ENCODE data around the gene CLEC16A. TPM values are rescaled to one million over a fixed set of nuclear protein-coding genes. Genes with fewer than 3 reads are reported as not detected.

CLEC16A gene
- polyA plus RNA-seq, 3 donors: 3.4 to 12.0 (median 5.8) TPM

GRCh38 chr16:11074131-11074530, 129.8 kb downstream of the CLEC16A start:
- intact Hi-C loops (cut with micrococcal nuclease): no loop called here

GRCh38 chr16:11075163-11075562, 130.8 kb downstream of the CLEC16A start:
- no peak overlapping the region for H2AFZ ChIP-seq (ENCODE audit: insufficient read depth, low read depth, low read length, poor library complexity, severe bottlenecking)
- Mint-ChIP-seq H3K36me3 (peaks cover 65 to 74% of the 10 kb centered on the region in 2 donors), H3K27ac (no peak overlapping the region), H3K4me3 (no peak overlapping the region), H3K9me3 (no peaks in the 10 kb centered on the region), H3K4me1 (no peaks in the 10 kb centered on the region), H3K27me3 (ENCODE audit: low read depth in 3 of 3) (no peaks in the 10 kb centered on the region)
- H3K27me3 ChIP-seq (ENCODE audit: control insufficient read depth in 2 of 2, insufficient read depth in 2 of 2, low read length in 2 of 2): no peaks in the 10 kb centered on the region
- no peak overlapping the region for H3K27ac ChIP-seq (ENCODE audit: low read depth in 1 of 2, low read length in 2 of 2)
- no peak overlapping the region for H3K4me2 ChIP-seq (replicated peaks; ENCODE audit: extremely low read depth, low read length, poor library complexity, severe bottlenecking)
- 80% methylated on average over 2 of the region's 4 CpGs for WGBS (ENCODE audit: insufficient coverage)
- no peaks in the 10 kb centered on the region for H4K20me1 ChIP-seq (ENCODE audit: insufficient read depth, low read length)
- no peaks in the 10 kb centered on the region for H3K9me3 ChIP-seq (replicated peaks in 1 of 2; ENCODE audit: control insufficient read depth in 1 of 2, insufficient read depth in 1 of 2, low read length in 2 of 2)
- DNase-seq: no peak
- H3K4me3 ChIP-seq (replicated peaks in 1 of 3; ENCODE audit: low read depth in 2 of 3, low read length in 3 of 3): no peak overlapping the region
- peaks cover 22 to 68% of the 10 kb centered on the region in 2 donors for H3K36me3 ChIP-seq (replicated peaks in 1 of 2; ENCODE audit: control insufficient read depth in 1 of 2, insufficient read depth in 2 of 2, low read length in 2 of 2)
- no peaks in the 10 kb centered on the region for H3K4me1 ChIP-seq (ENCODE audit: control insufficient read depth in 1 of 2, insufficient read depth in 2 of 2, low read length in 2 of 2)
- intact Hi-C loops (cut with micrococcal nuclease): no loop called here
- no peaks in the 10 kb centered on the region for H3K79me2 ChIP-seq (ENCODE audit: insufficient read depth, low read length)
- no peak overlapping the region for H3K9ac ChIP-seq (ENCODE audit: insufficient read depth, low read length, poor library complexity, severe bottlenecking)
- TF ChIP-seq, protein P1, sequence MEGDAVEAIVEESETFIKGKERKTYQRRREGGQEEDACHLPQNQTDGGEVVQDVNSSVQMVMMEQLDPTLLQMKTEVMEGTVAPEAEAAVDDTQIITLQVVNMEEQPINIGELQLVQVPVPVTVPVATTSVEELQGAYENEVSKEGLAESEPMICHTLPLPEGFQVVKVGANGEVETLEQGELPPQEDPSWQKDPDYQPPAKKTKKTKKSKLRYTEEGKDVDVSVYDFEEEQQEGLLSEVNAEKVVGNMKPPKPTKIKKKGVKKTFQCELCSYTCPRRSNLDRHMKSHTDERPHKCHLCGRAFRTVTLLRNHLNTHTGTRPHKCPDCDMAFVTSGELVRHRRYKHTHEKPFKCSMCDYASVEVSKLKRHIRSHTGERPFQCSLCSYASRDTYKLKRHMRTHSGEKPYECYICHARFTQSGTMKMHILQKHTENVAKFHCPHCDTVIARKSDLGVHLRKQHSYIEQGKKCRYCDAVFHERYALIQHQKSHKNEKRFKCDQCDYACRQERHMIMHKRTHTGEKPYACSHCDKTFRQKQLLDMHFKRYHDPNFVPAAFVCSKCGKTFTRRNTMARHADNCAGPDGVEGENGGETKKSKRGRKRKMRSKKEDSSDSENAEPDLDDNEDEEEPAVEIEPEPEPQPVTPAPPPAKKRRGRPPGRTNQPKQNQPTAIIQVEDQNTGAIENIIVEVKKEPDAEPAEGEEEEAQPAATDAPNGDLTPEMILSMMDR (IDR thresholded peaks at IDR 0.05): no peak

More at GRCh38 chr16:11074131-11074530, 129.8 kb downstream of the CLEC16A start:
- Histone ChIP-seq H3K9me3 (replicated peaks in 1 of 2; ENCODE audit: control insufficient read depth in 1 of 2, insufficient read depth in 1 of 2, low read length in 2 of 2) (no peaks in the 10 kb centered on the region), H3K27me3 (ENCODE audit: control insufficient read depth in 2 of 2, insufficient read depth in 2 of 2, low read length in 2 of 2) (no peaks in the 10 kb centered on the region), H3K4me2 (replicated peaks; ENCODE audit: extremely low read depth, low read length, poor library complexity, severe bottlenecking) (no peak overlapping the region), H3K36me3 (replicated peaks in 1 of 2; ENCODE audit: control insufficient read depth in 1 of 2, insufficient read depth in 2 of 2, low read length in 2 of 2) (peaks cover 20 to 59% of the 10 kb centered on the region in 2 donors), H3K79me2 (ENCODE audit: insufficient read depth, low read length) (no peaks in the 10 kb centered on the region), H3K9ac (ENCODE audit: insufficient read depth, low read length, poor library complexity, severe bottlenecking) (no peak overlapping the region), H3K4me3 (replicated peaks in 1 of 3; ENCODE audit: low read depth in 2 of 3, low read length in 3 of 3) (no peak overlapping the region), H3K27ac (ENCODE audit: low read depth in 1 of 2, low read length in 2 of 2) (no peak overlapping the region), H4K20me1 (ENCODE audit: insufficient read depth, low read length) (no peaks in the 10 kb centered on the region), H2AFZ (ENCODE audit: insufficient read depth, low read depth, low read length, poor library complexity, severe bottlenecking) (no peak overlapping the region), H3K4me1 (ENCODE audit: control insufficient read depth in 1 of 2, insufficient read depth in 2 of 2, low read length in 2 of 2) (no peaks in the 10 kb centered on the region)
- H3K4me1 Mint-ChIP-seq: no peaks in the 10 kb centered on the region
- no peaks in the 10 kb centered on the region for H3K9me3 Mint-ChIP-seq
- no peak overlapping the region for H3K4me3 Mint-ChIP-seq
- peaks cover 59 to 69% of the 10 kb centered on the region in 2 donors for H3K36me3 Mint-ChIP-seq
- TF ChIP-seq, protein P1 (IDR thresholded peaks at IDR 0.05): no peak
- H3K27me3 Mint-ChIP-seq (ENCODE audit: low read depth in 3 of 3): no peaks in the 10 kb centered on the region
- no peak for DNase-seq
- H3K27ac Mint-ChIP-seq: no peak overlapping the region

All from CD14-positive monocyte (primary cell).